B cell (primary cell): ENCODE data around the gene OR6N2. TPM values are rescaled to one million over a fixed set of nuclear protein-coding genes. Genes with fewer than 3 reads are reported as not detected.

Experiments
- ATAC-seq: fragments of 200-7000 bp; cut with Tn5 transposase; one replicate; pipeline ENCODE4 v1.10.0; 2021; ENCODE audit warnings: low read depth, mild to moderate bottlenecking, moderate number of reproducible peaks, moderate library complexity
- CTCF ChIA-PET: fragments of 350-600 bp; sonication (Branson Sonifier 250); formaldehyde crosslinking; loops from one replicate; lab custom pipeline; 2021; ENCODE audit warnings: antibody characterized with exemption, inconsistent platforms; lab: Charles Lee
- POLR2A ChIA-PET: fragments of 350-600 bp; sonication (Branson Sonifier 250); formaldehyde crosslinking; loops from one replicate; lab custom pipeline; 2021; ENCODE audit warnings: antibody characterized with exemption; lab: Charles Lee
- DNase-seq: peaks from one replicate; pipeline ENCODE4 v3.0.0; 2013
- H2AFZ ChIP-seq: 2 replicates; pipeline ENCODE4 v1.6.1; 2012; ENCODE audit warnings: mild to moderate bottlenecking, low read depth, low read length; ENCODE audit not compliant: insufficient read depth, poor library complexity, severe bottlenecking
- H3K27ac ChIP-seq, 2 donors: 1 replicate in 1 of 2; 2 replicates in 1 of 2; pipeline ENCODE4 v1.5.1; 2012 to 2013; ENCODE audit warnings: low read length in 2 of 2, mild to moderate bottlenecking in 2 of 2, moderate library complexity in 1 of 2
- H3K27me3 ChIP-seq, 4 experiments: fragments of 200-600 bp in 1 of 4; sonication (generic) in 1 of 4; replicated peaks in 1 of 4; 1 replicate in 2 of 4; 2 replicates in 2 of 4; pipeline versions ENCODE4 v1.6.1 to v1.7.0; 2013 to 2016; ENCODE audit warnings: low read length in 3 of 4, mild to moderate bottlenecking in 2 of 4, mixed read lengths in 1 of 4, moderate library complexity in 1 of 4; ENCODE audit not compliant: insufficient read depth in 4 of 4, control insufficient read depth in 3 of 4; ENCODE audit errors: control extremely low read depth in 1 of 4
- H3K36me3 ChIP-seq, 2 experiments: replicated peaks in 1 of 2; 1 replicate in 1 of 2; 2 replicates in 1 of 2; pipeline versions ENCODE4 v1.6.1 to v1.7.1; 2013; ENCODE audit warnings: low read length in 1 of 2; ENCODE audit not compliant: insufficient read depth in 2 of 2, control insufficient read depth in 1 of 2; ENCODE audit errors: control extremely low read depth in 1 of 2, extremely low read depth in 1 of 2
- H3K4me1 ChIP-seq, 2 donors: fragments of 200-600 bp in 1 of 2; sonication (generic) in 1 of 2; 1 replicate in 1 of 2; 2 replicates in 1 of 2; pipeline versions ENCODE4 v1.5.1 to v1.6.1; 2013 to 2017; ENCODE audit warnings: low read length in 2 of 2; ENCODE audit not compliant: control insufficient read depth in 2 of 2, insufficient read depth in 2 of 2
- H3K4me2 ChIP-seq: replicated peaks from 2 replicates; pipeline ENCODE3; 2012; ENCODE audit warnings: mild to moderate bottlenecking, low read depth, low read length; ENCODE audit not compliant: poor library complexity, severe bottlenecking
- H3K4me3 ChIP-seq, 5 experiments: fragments of 200-600 bp in 1 of 5; sonication (generic) in 1 of 5; 1 replicate in 3 of 5; 2 replicates in 2 of 5; pipeline versions ENCODE4 v1.5.1 to v1.7.0; 2011 to 2016; ENCODE audit warnings: low read length in 4 of 5, mild to moderate bottlenecking in 4 of 5, low read depth in 2 of 5, control low read depth in 1 of 5, moderate library complexity in 1 of 5; ENCODE audit not compliant: insufficient read depth in 1 of 5; ENCODE audit errors: control extremely low read depth in 1 of 5, extremely low read depth in 1 of 5
- H3K79me2 ChIP-seq: fragments of 200-600 bp; sonication (generic); one replicate; pipeline ENCODE4 v1.6.0; 2016; ENCODE audit warnings: low read length; ENCODE audit not compliant: control insufficient read depth, insufficient read depth
- H3K9ac ChIP-seq: fragments of 200-600 bp; sonication (generic); 2 replicates; pipeline ENCODE4 v1.6.1; 2017; ENCODE audit warnings: mild to moderate bottlenecking, low read length, moderate library complexity
- H3K9me3 ChIP-seq, 3 donors: one replicate each; pipeline versions ENCODE4 v1.6.1 to v1.7.1; 2013; ENCODE audit warnings: low read length in 2 of 3; ENCODE audit not compliant: control insufficient read depth in 2 of 3, insufficient read depth in 1 of 3; ENCODE audit errors: control extremely low read depth in 1 of 3
- H4K20me1 ChIP-seq: 2 replicates; pipeline ENCODE4 v1.6.0; 2012; ENCODE audit warnings: mild to moderate bottlenecking, low read length; ENCODE audit not compliant: insufficient read depth, control insufficient read depth, poor library complexity, severe bottlenecking
- H3K27ac Mint-ChIP-seq: one replicate; pipeline ENCODE4 v1.8.0; 2021; ENCODE audit warnings: mixed read lengths
- H3K27me3 Mint-ChIP-seq: one replicate; pipeline ENCODE4 v1.8.0; 2021; ENCODE audit warnings: mixed read lengths
- H3K4me1 Mint-ChIP-seq: one replicate; pipeline ENCODE4 v1.8.0; 2021; ENCODE audit warnings: mixed read lengths
- H3K4me3 Mint-ChIP-seq: one replicate; pipeline ENCODE4 v1.8.0; 2021; ENCODE audit warnings: mixed read lengths
- H3K9me3 Mint-ChIP-seq: one replicate; pipeline ENCODE4 v1.8.0; 2022; ENCODE audit warnings: mixed read lengths; ENCODE audit not compliant: insufficient read depth
- EZH2 ChIP-seq: IDR thresholded peaks from 2 replicates; pipeline ENCODE4 v1.6.1; 2012; ENCODE audit warnings: borderline replicate concordance, low read depth, mild to moderate bottlenecking, moderate library complexity, low read length; ENCODE audit not compliant: insufficient read depth, poor library complexity, severe bottlenecking
- WGBS: methylation state at CpG from one replicate; pipeline ENCODE4 v1.1.5; 2013; ENCODE audit warnings: missing lambda C conversion rate; ENCODE audit not compliant: insufficient coverage; 5-methylcytosine and 5-hydroxymethylcytosine counted together
- intact Hi-C: fragments of 100-400 bp; cut with micrococcal nuclease; formaldehyde crosslinking; loops from one replicate; pipeline ENCODE4 v1.10.0; 2022
- polyA plus RNA-seq: library from polyadenylated mRNA; depleted of rRNA; stranded (reverse); fragments of >200 nt; gene quantifications from 2 replicates; pipeline ENCODE4 v1.2.3, GENCODE V29; 2012
- total RNA-seq, 2 donors: library from RNA; stranded (reverse); fragments of 120-200 nt in 1 of 2; gene quantifications; 1 replicate in 1 of 2; 2 replicates in 1 of 2; pipeline versions ENCODE4 v1.2.3 to v1.2.4, GENCODE V29; 2013 to 2022
- TF ChIP-seq, protein P1 (sequence below): fragments of 200-600 bp; IDR thresholded peaks from one replicate; pipeline ENCODE4 v1.8.0; 2022; ENCODE audit warnings: antibody characterized with exemption, mild to moderate bottlenecking

Gene OR6N2
- total and polyA plus RNA-seq, 2 donors (not counting 1 experiment from before 2014, with no cell fraction given): not detected

- no peak overlapping the region for H3K27ac Mint-ChIP-seq
- 100% methylated on average over 1 of the region's 4 CpGs for WGBS
- H3K4me3 ChIP-seq: no peak overlapping the region
These were observed 50.6 kb downstream of the OR6N2 start for GRCh38 chr1:158730453-158730852.

GRCh38 chr1:158728510-158729225, 52.3 kb downstream of the OR6N2 start:
- TF ChIP-seq, protein P1, sequence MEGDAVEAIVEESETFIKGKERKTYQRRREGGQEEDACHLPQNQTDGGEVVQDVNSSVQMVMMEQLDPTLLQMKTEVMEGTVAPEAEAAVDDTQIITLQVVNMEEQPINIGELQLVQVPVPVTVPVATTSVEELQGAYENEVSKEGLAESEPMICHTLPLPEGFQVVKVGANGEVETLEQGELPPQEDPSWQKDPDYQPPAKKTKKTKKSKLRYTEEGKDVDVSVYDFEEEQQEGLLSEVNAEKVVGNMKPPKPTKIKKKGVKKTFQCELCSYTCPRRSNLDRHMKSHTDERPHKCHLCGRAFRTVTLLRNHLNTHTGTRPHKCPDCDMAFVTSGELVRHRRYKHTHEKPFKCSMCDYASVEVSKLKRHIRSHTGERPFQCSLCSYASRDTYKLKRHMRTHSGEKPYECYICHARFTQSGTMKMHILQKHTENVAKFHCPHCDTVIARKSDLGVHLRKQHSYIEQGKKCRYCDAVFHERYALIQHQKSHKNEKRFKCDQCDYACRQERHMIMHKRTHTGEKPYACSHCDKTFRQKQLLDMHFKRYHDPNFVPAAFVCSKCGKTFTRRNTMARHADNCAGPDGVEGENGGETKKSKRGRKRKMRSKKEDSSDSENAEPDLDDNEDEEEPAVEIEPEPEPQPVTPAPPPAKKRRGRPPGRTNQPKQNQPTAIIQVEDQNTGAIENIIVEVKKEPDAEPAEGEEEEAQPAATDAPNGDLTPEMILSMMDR: no peak
- no peak for TF ChIP-seq EZH2
- H3K4me3 ChIP-seq: no peak overlapping the region
- POLR2A ChIA-PET: no interaction called here
- no peak for ATAC-seq
- no peak overlapping the region for H3K27ac ChIP-seq
- no peak overlapping the region for H3K27ac Mint-ChIP-seq
- peaks cover 0 to 10% (median 0%) of the 10 kb centered on the region in 4 experiments for H3K27me3 ChIP-seq
- no peak overlapping the region for H2AFZ ChIP-seq
- H3K9me3 ChIP-seq: no peaks in the 10 kb centered on the region
- no peaks in the 10 kb centered on the region for H3K4me1 ChIP-seq
- no peaks in the 10 kb centered on the region for H3K9me3 Mint-ChIP-seq
- no peak overlapping the region for H3K4me3 Mint-ChIP-seq
- CTCF ChIA-PET: no interaction called here
- intact Hi-C loops: no loop called here
- H3K27me3 Mint-ChIP-seq: peaks cover 26% of the 10 kb centered on the region
- H3K4me2 ChIP-seq: no peak overlapping the region
- no peaks in the 10 kb centered on the region for H3K36me3 ChIP-seq
- H3K4me1 Mint-ChIP-seq: no peaks in the 10 kb centered on the region
- no peaks in the 10 kb centered on the region for H3K79me2 ChIP-seq
- DNase-seq: no peak
- no peaks in the 10 kb centered on the region for H4K20me1 ChIP-seq
- WGBS: no CpG with 5 or more reads among the region's 3 CpGs
- H3K9ac ChIP-seq: no peak overlapping the region

More at GRCh38 chr1:158730453-158730852, 50.6 kb downstream of the OR6N2 start:
- H3K79me2 ChIP-seq: no peaks in the 10 kb centered on the region
- intact Hi-C loops: no loop called here
- H3K27ac ChIP-seq: no peak overlapping the region
- ATAC-seq (no peak), DNase-seq (no peak)
- H3K9ac ChIP-seq: no peak overlapping the region
- H3K4me3 Mint-ChIP-seq: no peak overlapping the region
- CTCF ChIA-PET: no interaction called here
- H3K9me3 ChIP-seq: no peaks in the 10 kb centered on the region
- no peaks in the 10 kb centered on the region for H4K20me1 ChIP-seq
- no peak overlapping the region for H3K4me2 ChIP-seq
- H3K9me3 Mint-ChIP-seq: no peaks in the 10 kb centered on the region
- H3K36me3 ChIP-seq: no peaks in the 10 kb centered on the region
- H3K27me3 ChIP-seq: peaks cover 0 to 9% (median 0%) of the 10 kb centered on the region in 4 experiments
- POLR2A ChIA-PET: no interaction called here
- H3K4me1 ChIP-seq: no peaks in the 10 kb centered on the region
- no peak overlapping the region for H2AFZ ChIP-seq
- no peak for TF ChIP-seq EZH2
- TF ChIP-seq, protein P1: no peak
- H3K27me3 Mint-ChIP-seq: peaks cover 16% of the 10 kb centered on the region
- H3K4me1 Mint-ChIP-seq: no peaks in the 10 kb centered on the region
